DOHH2 (cell line): Measurements from ENCODE around the gene ABCD3.

ENCODE experiments used
- H3F3A ChIP-seq: fragments of 200-600 bp; sonication (generic), shearing (Covaris generic); 2 replicates; pipeline ENCODE4 v1.6.0; 2016; ENCODE audit warnings: antibody characterized with exemption, mild to moderate bottlenecking; ENCODE audit not compliant: control insufficient read depth, insufficient read depth
- H3K27ac ChIP-seq: fragments of 200-600 bp; sonication (generic); 2 replicates; pipeline ENCODE4 v1.5.1; 2014; ENCODE audit warnings: low read depth, mild to moderate bottlenecking, low read length, moderate library complexity
- H3K27me3 ChIP-seq: fragments of 200-600 bp; sonication (generic); 2 replicates; pipeline ENCODE4 v1.6.1; 2014; ENCODE audit warnings: mild to moderate bottlenecking, low read length, mixed read lengths; ENCODE audit not compliant: control insufficient read depth
- H3K36me3 ChIP-seq: fragments of 200-600 bp; sonication (generic); 2 replicates; pipeline ENCODE4 v1.6.1; 2014; ENCODE audit warnings: mild to moderate bottlenecking, low read length, moderate library complexity, mixed read lengths; ENCODE audit not compliant: control insufficient read depth
- H3K4me1 ChIP-seq: fragments of 200-600 bp; sonication (generic); 2 replicates; pipeline ENCODE4 v1.6.1; 2014; ENCODE audit warnings: mild to moderate bottlenecking, low read length, mixed read lengths; ENCODE audit not compliant: control insufficient read depth
- H3K4me2 ChIP-seq: fragments of 200-600 bp; sonication (generic); 2 replicates; pipeline ENCODE4 v1.6.0; 2014; ENCODE audit warnings: mild to moderate bottlenecking, low read length, moderate library complexity
- H3K4me3 ChIP-seq: fragments of 200-600 bp; sonication (generic); 2 replicates; pipeline ENCODE4 v1.5.1; 2014; ENCODE audit warnings: mild to moderate bottlenecking, low read length, mixed read lengths
- H3K79me2 ChIP-seq: fragments of 200-600 bp; sonication (generic); 2 replicates; pipeline ENCODE4 v1.6.1; 2014; ENCODE audit warnings: mild to moderate bottlenecking, low read length, mixed read lengths; ENCODE audit not compliant: control insufficient read depth
- H3K9me2 ChIP-seq: fragments of 200-600 bp; sonication (generic); replicated peaks from 2 replicates; pipeline ENCODE4 v1.6.1; 2014; ENCODE audit warnings: mild to moderate bottlenecking, low read length, mixed read lengths; ENCODE audit not compliant: control insufficient read depth
- H3K9me3 ChIP-seq: fragments of 200-600 bp; sonication (generic); 2 replicates; pipeline ENCODE4 v1.6.1; 2014; ENCODE audit warnings: antibody characterized with exemption, low read length, mixed read lengths; ENCODE audit not compliant: control insufficient read depth, insufficient read depth
- H4K20me1 ChIP-seq: fragments of 200-600 bp; sonication (generic); 2 replicates; pipeline ENCODE4 v1.6.0; 2014; ENCODE audit warnings: low read depth, mild to moderate bottlenecking, antibody characterized with exemption, low read length, moderate library complexity; ENCODE audit not compliant: control insufficient read depth, insufficient read depth
- EZH2phosphoT487 ChIP-seq: fragments of 200-600 bp; sonication (generic); IDR thresholded peaks from 2 replicates; pipeline ENCODE4 v1.6.1; 2017; ENCODE audit warnings: borderline replicate concordance, mild to moderate bottlenecking, antibody characterized with exemption, low read length, moderate library complexity, mixed read lengths
- TF ChIP-seq, protein P1 (sequence below): fragments of 200-600 bp; sonication (generic); IDR thresholded peaks from one replicate; pipeline ENCODE4 v1.5.1; 2014; ENCODE audit warnings: antibody characterized with exemption, mild to moderate bottlenecking, low read depth, low read length; ENCODE audit not compliant: poor library complexity, severe bottlenecking

Gene ABCD3

DNA sequence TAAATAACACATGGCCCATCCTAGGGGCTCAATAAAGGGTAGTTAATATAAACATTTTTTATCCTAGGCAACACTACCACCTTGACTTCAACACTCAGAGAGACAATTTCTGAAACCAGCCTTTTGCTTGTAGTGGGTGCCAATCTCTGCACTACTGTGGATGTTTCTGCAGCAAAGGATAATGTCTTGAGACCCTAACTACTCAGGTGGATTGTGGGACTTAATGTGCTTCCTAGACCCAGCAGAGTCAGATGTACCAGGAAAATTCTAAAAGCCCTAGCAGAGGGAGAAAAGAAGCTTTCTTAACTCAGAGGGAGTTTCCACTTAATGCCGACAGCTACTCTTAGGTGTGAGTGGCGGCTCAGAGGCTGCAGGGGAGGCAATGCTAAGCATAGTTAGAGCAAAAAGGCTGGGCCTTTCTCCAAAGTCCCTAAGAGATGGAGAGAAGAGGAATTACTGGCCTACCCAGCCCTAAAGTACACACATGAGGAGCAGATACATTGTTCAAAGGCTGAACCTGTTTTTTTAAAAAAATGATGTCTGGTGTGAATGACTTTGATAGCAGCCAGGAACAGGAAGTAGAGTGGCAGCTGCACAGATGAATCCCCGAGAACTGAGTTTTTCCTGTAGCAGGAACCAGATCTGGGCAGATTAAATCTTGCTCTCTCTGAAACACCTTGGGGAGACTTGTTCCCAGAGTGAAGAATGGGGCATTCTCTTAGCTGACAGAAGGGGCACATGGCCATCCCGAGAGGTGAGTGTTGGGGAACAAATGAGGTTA lies 33.5 kb upstream of the ABCD3 start:
- Histone ChIP-seq H3K4me2 (peak overlapping the region; percentile 46), H3K9me2 (no peaks in the 10 kb centered on the region), H3K27ac (no peak overlapping the region), H3K36me3 (no peaks in the 10 kb centered on the region), H4K20me1 (no peaks in the 10 kb centered on the region), H3K27me3 (no peaks in the 10 kb centered on the region), H3K4me3 (peak overlapping the region; percentile 11; the same call in 1 of the 2 replicates), H3K79me2 (no peaks in the 10 kb centered on the region), H3K4me1 (peaks cover 8% of the 10 kb centered on the region), H3F3A (no peaks in the 10 kb centered on the region), H3K9me3 (no peaks in the 10 kb centered on the region)
- TF ChIP-seq EZH2phosphoT487 = no peak

DNA sequence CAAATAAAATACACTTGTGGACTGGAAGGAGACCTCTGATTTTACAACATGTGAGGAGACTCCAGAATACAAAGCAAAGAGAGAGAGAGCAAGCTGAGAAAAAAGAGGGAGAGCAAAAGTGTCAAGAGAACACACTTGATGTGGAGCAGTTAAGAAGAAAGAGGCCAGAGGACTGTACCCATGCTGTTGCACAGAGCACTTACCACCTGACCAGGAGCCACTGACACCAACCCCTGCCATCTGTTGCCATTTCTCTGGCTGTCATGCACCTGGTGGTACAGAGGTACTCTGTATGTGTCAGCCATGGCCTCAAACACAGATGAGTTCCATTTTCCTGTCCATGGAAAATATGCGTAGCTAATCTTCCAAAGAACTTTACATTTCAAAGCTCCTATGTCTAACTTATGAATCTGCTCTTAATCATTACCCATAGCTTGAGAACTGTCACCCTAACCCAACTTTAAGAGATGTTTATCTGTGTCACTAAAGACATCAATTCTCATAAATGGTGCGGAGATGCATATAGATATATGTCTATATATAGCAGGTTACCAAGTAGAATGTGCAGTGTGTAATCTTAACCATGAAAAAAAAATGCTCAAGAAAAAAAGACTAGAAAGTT lies 32.8 kb upstream of the ABCD3 start:
- Histone ChIP-seq H3K4me2 (peak overlapping the region; percentile 46), H3K9me2 (no peaks in the 10 kb centered on the region), H3K27ac (no peak overlapping the region), H3K4me3 (peak overlapping the region; percentile 11; the same call in 1 of the 2 replicates), H3K9me3 (no peaks in the 10 kb centered on the region), H3K27me3 (no peaks in the 10 kb centered on the region), H4K20me1 (no peaks in the 10 kb centered on the region), H3F3A (no peaks in the 10 kb centered on the region), H3K4me1 (peaks cover 8% of the 10 kb centered on the region), H3K36me3 (no peaks in the 10 kb centered on the region), H3K79me2 (no peaks in the 10 kb centered on the region)
- TF ChIP-seq, protein P1, sequence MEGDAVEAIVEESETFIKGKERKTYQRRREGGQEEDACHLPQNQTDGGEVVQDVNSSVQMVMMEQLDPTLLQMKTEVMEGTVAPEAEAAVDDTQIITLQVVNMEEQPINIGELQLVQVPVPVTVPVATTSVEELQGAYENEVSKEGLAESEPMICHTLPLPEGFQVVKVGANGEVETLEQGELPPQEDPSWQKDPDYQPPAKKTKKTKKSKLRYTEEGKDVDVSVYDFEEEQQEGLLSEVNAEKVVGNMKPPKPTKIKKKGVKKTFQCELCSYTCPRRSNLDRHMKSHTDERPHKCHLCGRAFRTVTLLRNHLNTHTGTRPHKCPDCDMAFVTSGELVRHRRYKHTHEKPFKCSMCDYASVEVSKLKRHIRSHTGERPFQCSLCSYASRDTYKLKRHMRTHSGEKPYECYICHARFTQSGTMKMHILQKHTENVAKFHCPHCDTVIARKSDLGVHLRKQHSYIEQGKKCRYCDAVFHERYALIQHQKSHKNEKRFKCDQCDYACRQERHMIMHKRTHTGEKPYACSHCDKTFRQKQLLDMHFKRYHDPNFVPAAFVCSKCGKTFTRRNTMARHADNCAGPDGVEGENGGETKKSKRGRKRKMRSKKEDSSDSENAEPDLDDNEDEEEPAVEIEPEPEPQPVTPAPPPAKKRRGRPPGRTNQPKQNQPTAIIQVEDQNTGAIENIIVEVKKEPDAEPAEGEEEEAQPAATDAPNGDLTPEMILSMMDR = no peak
- no peak for TF ChIP-seq EZH2phosphoT487

DNA sequence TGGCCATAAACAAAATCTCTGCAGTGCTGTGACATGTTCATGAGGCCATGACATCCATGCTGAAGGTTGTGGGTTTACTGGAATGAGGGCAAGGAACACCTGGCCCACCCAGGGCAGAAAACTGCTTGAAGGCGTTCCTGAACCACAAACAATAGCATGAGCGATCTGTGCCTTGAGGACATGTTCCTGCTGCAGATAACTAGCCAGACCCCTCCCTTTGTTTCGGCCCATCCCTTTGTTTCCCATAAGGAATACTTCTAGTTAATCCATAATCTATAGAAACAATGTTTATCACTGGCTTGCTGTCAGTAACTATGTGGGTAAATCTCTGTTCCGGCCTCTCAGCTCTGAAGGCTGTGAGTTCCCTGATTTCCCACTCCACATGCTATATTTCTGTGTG lies 28.9 kb upstream of the ABCD3 start:
- Histone ChIP-seq H3K79me2 (no peaks in the 10 kb centered on the region), H3K27ac (no peak overlapping the region), H3F3A (no peaks in the 10 kb centered on the region), H3K4me3 (no peak overlapping the region), H3K27me3 (peaks cover 3% of the 10 kb centered on the region; the same call in 1 of the 2 replicates), H3K4me1 (peaks cover 8% of the 10 kb centered on the region), H3K9me2 (no peaks in the 10 kb centered on the region), H3K36me3 (no peaks in the 10 kb centered on the region), H3K9me3 (no peaks in the 10 kb centered on the region; the same call in 1 of the 2 replicates), H3K4me2 (no peak overlapping the region), H4K20me1 (no peaks in the 10 kb centered on the region)
- TF ChIP-seq EZH2phosphoT487 = no peak
- TF ChIP-seq, protein P1 = no peak

DNA sequence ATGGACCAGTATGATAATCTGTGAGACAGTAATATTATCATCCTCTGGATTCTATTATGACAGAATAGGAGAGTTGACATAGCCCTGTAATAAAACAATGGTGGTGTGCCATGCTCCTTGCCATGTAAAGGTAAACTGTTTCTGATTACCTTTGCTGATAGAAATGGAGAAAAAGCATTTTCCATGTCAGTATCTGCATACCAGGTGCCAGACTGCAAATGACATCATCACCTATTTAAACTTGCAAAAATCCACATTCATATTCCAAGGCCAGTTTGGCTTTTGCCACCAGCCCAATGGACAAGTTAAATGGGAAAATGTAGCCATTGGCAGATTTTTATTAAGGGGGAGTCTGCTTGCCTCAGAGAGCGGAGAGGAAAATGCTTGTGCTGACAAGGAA lies 23.9 kb upstream of the ABCD3 start:
- Histone ChIP-seq H3K9me2 (no peaks in the 10 kb centered on the region), H3K4me2 (no peak overlapping the region)
- TF ChIP-seq, protein P1 = no peak
- TF ChIP-seq EZH2phosphoT487 = no peak

More for the DNA sequence above, 23.9 kb upstream of the ABCD3 start:
- H3F3A ChIP-seq = no peaks in the 10 kb centered on the region
- H3K27me3 ChIP-seq = peaks cover 6% of the 10 kb centered on the region; the same call in 1 of the 2 replicates
- H3K27ac ChIP-seq = no peak overlapping the region
- no peaks in the 10 kb centered on the region for H3K36me3 ChIP-seq
- no peaks in the 10 kb centered on the region; the same call in 1 of the 2 replicates for H3K9me3 ChIP-seq
- H3K4me3 ChIP-seq = no peak overlapping the region
- no peaks in the 10 kb centered on the region for H4K20me1 ChIP-seq
- H3K79me2 ChIP-seq = no peaks in the 10 kb centered on the region
- no peaks in the 10 kb centered on the region for H3K4me1 ChIP-seq
